NT2/D1 (cell line): ENCODE data around the gene LDLRAD4.
"Not testable (repeated sequence)": the region's sequence is repeated elsewhere in the genome, so short reads cannot be mapped to it uniquely, and the experiment has no call there.

Source experiments
- SUZ12 ChIP-seq: IDR thresholded peaks from 2 replicates; pipeline ENCODE4 v1.6.1; 2011; ENCODE audit not compliant: insufficient read length, insufficient read depth; ENCODE audit errors: extremely low read depth
- YY1 ChIP-seq: IDR thresholded peaks from 2 replicates; pipeline ENCODE4 v1.6.1; 2011; ENCODE audit not compliant: insufficient read length, insufficient read depth
- ZNF274 ChIP-seq: IDR thresholded peaks from 2 replicates; pipeline ENCODE4 v1.6.1; 2011; ENCODE audit warnings: mild to moderate bottlenecking, low read depth, low read length

DNA sequence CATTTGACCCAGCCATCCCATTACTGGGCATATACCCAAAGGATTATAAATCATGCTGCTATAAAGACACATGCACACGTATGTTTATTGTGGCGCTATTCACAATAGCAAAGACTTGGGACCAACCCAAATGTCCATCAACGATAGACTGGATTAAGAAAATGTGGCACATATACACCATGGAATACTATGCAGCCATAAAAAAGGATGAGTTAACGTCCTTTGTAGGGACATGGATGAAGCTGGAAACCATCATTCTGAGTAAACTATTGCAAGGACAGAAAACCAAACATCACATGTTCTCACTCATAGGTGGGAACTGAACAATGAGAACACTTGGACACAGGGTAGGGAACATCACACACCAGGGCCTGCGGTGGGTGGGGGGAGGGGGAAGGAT is 476.8 kb downstream of the LDLRAD4 start:
- not testable (repeated sequence) for TF ChIP-seq ZNF274, YY1, SUZ12
